ENCODE measurements around the gene C5orf63.
"Not testable (repeated sequence)": the region's sequence is repeated elsewhere in the genome, so short reads cannot be mapped to it uniquely, and the experiment has no call there.

C5orf63 gene

GRCh38 chr5:127009784-127010183 is 63.5 kb downstream of the C5orf63 start:
- no peak for DNase-seq (ENCODE audit: low read depth in 2 of 3, low spot score in 1 of 3)

- no peak for DNase-seq (ENCODE audit: low read depth in 2 of 3, low spot score in 1 of 3)
Observed at GRCh38 chr5:127008300-127008975, 64.9 kb downstream of the C5orf63 start.

DNA sequence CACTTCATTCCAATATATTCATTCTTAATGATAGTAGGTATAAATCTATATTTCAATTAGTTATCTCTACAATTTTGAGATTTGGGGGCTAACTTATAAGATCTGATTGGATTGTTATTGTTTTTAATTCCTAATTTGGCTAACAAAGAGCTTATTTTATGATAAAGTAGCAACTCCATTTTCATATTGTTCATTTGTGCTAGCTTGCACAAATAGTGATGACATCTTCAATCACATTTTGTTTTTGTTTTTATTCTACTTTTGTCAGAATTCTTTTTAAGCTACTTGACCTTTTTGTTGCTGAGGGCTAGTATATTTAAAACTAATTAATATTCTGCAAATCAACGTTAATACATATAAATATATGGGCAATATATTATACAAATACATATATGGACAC is 65.8 kb downstream of the C5orf63 start:
- DNase-seq (ENCODE audit: low read depth in 2 of 3, low spot score in 1 of 3), result no peak

GRCh38 chr5:127006744-127007143 is 66.6 kb downstream of the C5orf63 start:
- no peak for DNase-seq (ENCODE audit: low read depth in 2 of 3, low spot score in 1 of 3)

DNA sequence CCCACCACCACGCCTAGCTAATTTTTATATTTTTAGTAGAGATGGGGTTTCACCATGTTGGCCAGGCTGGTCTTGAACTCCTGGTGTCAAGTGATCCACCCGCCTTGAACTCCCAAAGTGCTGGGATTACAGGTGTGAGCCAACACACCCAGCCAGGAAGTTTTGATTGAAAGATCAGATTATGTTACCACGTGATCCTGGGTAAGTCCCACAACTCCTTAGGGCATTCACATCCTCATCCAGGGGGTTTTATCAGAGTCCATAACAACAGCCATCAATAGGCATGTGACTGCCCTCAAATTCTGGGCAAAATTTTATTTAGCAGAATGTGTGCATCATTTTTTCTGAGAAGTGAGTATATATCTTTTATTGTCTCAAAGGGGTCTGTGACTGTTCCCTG is 68.0 kb downstream of the C5orf63 start:
- DNase-seq (ENCODE audit: low read depth in 2 of 3, low spot score in 1 of 3), result not testable (repeated sequence)

DNA sequence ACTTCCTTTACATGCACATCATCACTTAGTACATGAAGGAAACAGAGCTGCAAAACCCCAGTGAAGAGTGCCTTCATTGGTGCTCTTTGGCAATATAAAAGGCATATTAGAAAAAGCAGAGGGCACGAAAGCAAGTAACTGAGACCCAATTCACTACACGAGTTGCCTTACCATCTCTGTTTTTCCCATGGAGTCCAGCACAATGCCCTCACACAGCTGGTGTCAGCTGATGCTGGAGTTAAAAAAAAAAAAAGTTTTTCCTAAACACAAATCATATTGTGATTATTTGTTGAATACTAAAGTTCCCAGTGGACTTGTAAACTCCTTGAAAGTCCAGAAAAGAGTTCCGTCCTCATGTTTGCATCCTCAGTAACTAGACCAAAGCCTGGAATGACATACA is 68.6 kb downstream of the C5orf63 start:
- no peak for DNase-seq (ENCODE audit: low read depth in 2 of 3, low spot score in 1 of 3)

- DNase-seq (ENCODE audit: low read depth in 2 of 3, low spot score in 1 of 3), result no peak
Observed at GRCh38 chr5:127003798-127004495, 69.4 kb downstream of the C5orf63 start.

GRCh38 chr5:127002390-127002789 is 70.9 kb downstream of the C5orf63 start:
- DNase-seq (ENCODE audit: low read depth in 2 of 3, low spot score in 1 of 3), result no peak

DNA sequence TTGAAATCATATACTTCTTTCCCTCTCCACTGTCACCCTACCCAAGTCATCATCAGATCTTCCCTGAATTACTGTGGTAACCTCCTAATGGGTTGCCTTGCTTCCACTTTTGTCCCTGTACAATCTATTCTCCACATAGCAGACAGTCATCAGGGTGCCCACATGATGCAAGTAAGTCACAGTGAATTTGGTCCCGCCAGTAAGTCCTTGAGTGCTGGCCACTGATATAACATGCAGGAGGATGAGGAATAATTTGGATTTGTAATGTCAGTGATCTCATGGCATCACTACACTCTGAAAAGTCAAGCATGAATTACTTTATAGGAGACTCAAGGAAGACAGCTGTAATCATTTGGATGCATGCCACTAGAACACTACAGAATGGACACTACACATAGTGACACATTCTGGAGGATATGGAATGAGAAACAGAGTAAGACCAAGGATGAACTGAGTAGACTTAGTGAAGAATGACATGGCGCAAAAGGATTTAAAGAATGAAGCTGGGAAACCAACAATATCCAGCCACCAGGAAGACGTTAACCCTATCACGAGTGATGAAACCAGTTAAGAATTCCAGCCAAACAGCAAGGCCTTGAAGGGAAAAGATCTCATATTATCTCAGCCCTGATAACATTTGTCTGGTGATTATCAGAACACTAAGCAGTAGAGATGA is 71.5 kb downstream of the C5orf63 start:
- no peak for DNase-seq (ENCODE audit: low read depth in 2 of 3, low spot score in 1 of 3)
